Body of pancreas (tissue), 4 donors: ENCODE data around the gene RECQL5. TPM values are rescaled to one million over a fixed set of nuclear protein-coding genes. Genes with fewer than 3 reads are reported as not detected.
A peak's percentile ranks its signal among the peaks of the same experiment; 100 is the strongest.

Source experiments
- ATAC-seq: fragments of 150-250 bp; one replicate; pipeline ENCODE4 v1.9.1; 2016
- DNase-seq, 4 donors: peaks; one replicate each; pipeline ENCODE4 v3.0.0-alpha.2; 2019
- H3K27ac ChIP-seq, 4 donors: fragments of 200-600 bp; sonication (generic); 1 replicate in 3 of 4; 2 replicates in 1 of 4; pipeline versions ENCODE4 v1.5.1 to v1.6.1; 2016 to 2019; ENCODE audit warnings: mild to moderate bottlenecking in 1 of 4, mixed read lengths in 1 of 4, moderate library complexity in 1 of 4
- H3K27me3 ChIP-seq, 2 donors: fragments of 200-600 bp; sonication (generic); one replicate each; pipeline ENCODE4 v1.6.0; 2016; ENCODE audit warnings: mild to moderate bottlenecking in 1 of 2
- H3K36me3 ChIP-seq, 2 donors: fragments of 200-600 bp; sonication (generic); replicated peaks in 1 of 2; 2 replicates each; pipeline ENCODE4 v1.5.1; 2016; ENCODE audit warnings: low read depth in 2 of 2; ENCODE audit not compliant: insufficient read depth in 1 of 2
- H3K4me1 ChIP-seq: fragments of 200-600 bp; sonication (generic); one replicate; pipeline ENCODE4 v1.6.0; 2016
- H3K4me3 ChIP-seq, 2 donors: fragments of 200-600 bp; sonication (generic); 1 replicate in 1 of 2; 2 replicates in 1 of 2; pipeline ENCODE4 v1.5.1; 2016 to 2019
- H3K9me3 ChIP-seq, 3 donors: fragments of 200-600 bp; sonication (generic); 1 replicate in 2 of 3; 2 replicates in 1 of 3; pipeline ENCODE4 v1.5.1; 2016
- CTCF ChIP-seq, 7 experiments: fragments of 450-650 bp in 4 of 7; fragments of 200-600 bp in 3 of 7; sonication (generic) in 3 of 7; IDR thresholded peaks; one replicate each; pipeline ENCODE4 v1.5.1; 2016 to 2019; ENCODE audit warnings: antibody characterized with exemption in 7 of 7
- POLR2A ChIP-seq, 3 donors: fragments of 450-650 bp; IDR thresholded peaks; one replicate each; pipeline ENCODE4 v1.6.1; 2016; ENCODE audit warnings: antibody characterized with exemption in 3 of 3, mild to moderate bottlenecking in 2 of 3
- WGBS, 2 donors: methylation state at CpG; one replicate each; pipeline ENCODE4 v1.1.5; 2017; 5-methylcytosine and 5-hydroxymethylcytosine counted together
- intact Hi-C: fragments of 100-400 bp; cut with DNase I; formaldehyde crosslinking; loops from one replicate; pipeline ENCODE4 v1.15.1; 2023
- total RNA-seq, 2 donors: library from RNA; depleted of rRNA; stranded (reverse); fragments of >200 nt; gene quantifications; one replicate each; pipeline ENCODE4 v1.1.0, GENCODE V29; 2016

RECQL5 gene
- total RNA-seq, 2 donors from 2014 or later: 8.6 to 38.6 TPM

GRCh38 chr17:75612906-75613626, 53.9 kb downstream of the RECQL5 start:
- whole genome bisulfite sequencing, 2 donors: 68 to 90% methylated on average over 6 to 20 of the region's 27 CpGs
- no peaks in the 10 kb centered on the region for H3K27me3 ChIP-seq
- no peak for ATAC-seq
- no peak overlapping the region for H3K27ac ChIP-seq
- H3K36me3 ChIP-seq: no peaks in the 10 kb centered on the region
- no peak overlapping the region for H3K4me3 ChIP-seq
- no peak for TF ChIP-seq CTCF (IDR thresholded peaks at IDR 0.05)
- no peak for TF ChIP-seq POLR2A (IDR thresholded peaks at IDR 0.05)
- intact Hi-C loops: no loop called here
- H3K9me3 ChIP-seq: no peaks in the 10 kb centered on the region
- no peak for DNase-seq
- no peaks in the 10 kb centered on the region for H3K4me1 ChIP-seq

DNA sequence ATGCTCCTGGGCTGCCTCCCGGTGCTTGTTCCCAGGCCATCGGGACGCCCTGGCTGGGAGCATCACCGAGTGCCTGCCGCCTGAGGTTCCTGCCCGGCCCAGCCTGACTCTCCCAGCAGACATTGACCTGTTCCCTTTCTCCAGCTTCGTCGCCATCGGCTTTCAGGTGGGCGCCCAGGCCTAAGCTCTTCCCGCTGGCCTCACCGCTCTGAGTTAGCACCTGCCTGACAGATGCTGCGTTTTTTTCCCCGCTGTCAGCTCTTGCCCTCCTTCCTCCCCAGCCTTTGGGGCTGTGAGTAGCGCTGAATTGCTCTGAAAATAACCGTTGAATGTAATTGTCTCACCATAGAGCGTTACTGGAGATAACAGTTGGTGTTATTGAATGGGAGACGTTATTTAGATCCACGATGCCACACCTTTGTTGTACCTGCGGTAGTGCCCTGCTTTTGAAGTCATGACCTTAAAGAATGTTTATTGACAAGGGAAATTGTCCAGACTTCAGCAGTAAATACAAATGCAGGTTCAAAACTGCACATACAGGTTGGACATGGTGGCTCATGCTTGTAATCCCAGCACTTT, 55.0 kb downstream of the RECQL5 start:
- Histone ChIP-seq H3K4me3 (no peak overlapping the region), H3K36me3 (no peaks in the 10 kb centered on the region), H3K9me3 (no peaks in the 10 kb centered on the region), H3K27me3 (no peaks in the 10 kb centered on the region), H3K27ac (no peak overlapping the region), H3K4me1 (no peaks in the 10 kb centered on the region)
- intact Hi-C loops: no loop called here
- no peak for ATAC-seq
- 83% methylated on average over 20 of the region's 20 CpGs for WGBS, 2 donors
- no peak for TF ChIP-seq CTCF (IDR thresholded peaks at IDR 0.05)
- TF ChIP-seq POLR2A (IDR thresholded peaks at IDR 0.05): no peak
- DNase-seq: no peak

DNA sequence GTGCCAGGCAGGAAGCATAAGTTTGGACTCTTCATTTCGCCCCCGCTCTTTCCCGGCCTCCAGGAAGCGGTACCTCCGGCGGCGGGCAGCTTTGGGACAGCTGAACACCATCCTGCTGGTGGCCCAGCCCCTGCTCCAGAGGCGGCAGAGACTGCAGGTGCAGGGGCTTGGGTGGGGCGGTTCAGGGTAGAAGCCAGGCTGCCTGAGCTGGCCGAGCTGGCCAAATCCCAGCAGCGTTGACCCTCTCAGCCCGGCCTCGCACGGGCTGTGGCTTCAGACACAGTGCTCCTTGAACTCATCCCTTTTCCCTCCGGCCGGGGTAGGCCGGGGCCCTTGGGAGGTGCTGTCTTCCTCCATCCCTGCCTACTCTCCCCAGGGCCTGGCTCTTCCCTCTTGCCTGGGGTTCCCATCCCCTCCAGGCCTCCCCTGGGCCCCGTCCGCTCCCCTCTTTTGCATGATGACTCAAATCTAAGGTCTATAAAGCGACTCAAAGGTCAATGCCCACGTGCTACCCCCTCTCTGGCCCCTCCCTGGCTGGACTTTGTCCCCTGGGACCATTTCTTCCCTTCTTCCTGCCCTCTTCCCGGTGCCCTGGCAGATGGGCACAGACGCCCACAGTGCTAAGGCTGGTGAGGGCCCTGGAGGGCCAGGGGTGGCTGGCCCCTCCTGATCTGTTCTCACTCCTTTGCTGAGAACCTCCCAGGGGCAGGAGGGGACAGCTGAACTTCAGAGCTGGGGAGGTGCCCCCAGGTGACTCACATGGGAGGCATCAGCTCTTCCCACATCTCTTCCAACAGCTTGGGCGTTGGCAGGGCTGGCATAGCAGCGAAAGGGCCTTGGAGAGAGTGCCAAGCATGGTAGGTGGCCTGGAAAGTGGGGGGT, 56.6 kb downstream of the RECQL5 start:
- intact Hi-C loops: no loop called here
- H3K9me3 ChIP-seq: no peaks in the 10 kb centered on the region
- no peak for DNase-seq
- no peaks in the 10 kb centered on the region for H3K36me3 ChIP-seq
- no peaks in the 10 kb centered on the region for H3K4me1 ChIP-seq
- ATAC-seq: peak; percentile 11
- H3K27ac ChIP-seq: no peak overlapping the region
- H3K27me3 ChIP-seq: no peaks in the 10 kb centered on the region
- no peak overlapping the region for H3K4me3 ChIP-seq
- 79 to 83% methylated on average over 19 to 22 of the region's 25 CpGs for WGBS, 2 donors
- no peak for TF ChIP-seq CTCF (IDR thresholded peaks at IDR 0.05)
- TF ChIP-seq POLR2A (IDR thresholded peaks at IDR 0.05): no peak

GRCh38 chr17:75607086-75607485, 59.9 kb downstream of the RECQL5 start:
- no peaks in the 10 kb centered on the region for H3K4me1 ChIP-seq
- no peaks in the 10 kb centered on the region for H3K27me3 ChIP-seq
- no peaks in the 10 kb centered on the region for H3K9me3 ChIP-seq
- intact Hi-C loops: no loop called here
- H3K36me3 ChIP-seq: no peaks in the 10 kb centered on the region
- TF ChIP-seq POLR2A (IDR thresholded peaks at IDR 0.05) (no peak), CTCF (IDR thresholded peaks at IDR 0.05) (no peak)
- H3K4me3 ChIP-seq: no peak overlapping the region
- ATAC-seq: no peak
- 78 to 86% methylated on average over 5 of the region's 5 CpGs for WGBS, 2 donors
- H3K27ac ChIP-seq: no peak overlapping the region
- no peak for DNase-seq
